ENCODE data around the gene AGTRAP. TPM values are rescaled to one million over a fixed set of nuclear protein-coding genes. Genes with fewer than 3 reads are reported as not detected.

Gene AGTRAP
- total and polyA plus RNA-seq, 2 of the 4 experiments (the other 2 are of a cell fraction), result 21.5 to 57.7 TPM

- Histone ChIP-seq H3K79me1 (ENCODE audit: low read depth in 1 of 2, low read length in 2 of 2) (no peaks in the 10 kb centered on the region), H3K36me3 (ENCODE audit: control insufficient read depth, insufficient read depth, low read length) (peaks cover 27% of the 10 kb centered on the region), H4K5ac (ENCODE audit: low read depth, low read length) (no peak overlapping the region), H3K27ac (ENCODE audit: insufficient read depth, low read length) (no peak overlapping the region), H4K91ac (ENCODE audit: insufficient read depth, low read depth, low read length) (no peak overlapping the region), H3K4me1 (ENCODE audit: control insufficient read depth, insufficient read depth, low read length) (no peaks in the 10 kb centered on the region), H3K23ac (ENCODE audit: low read depth, low read length) (no peak overlapping the region), H3K27me3 (ENCODE audit: control insufficient read depth, insufficient read depth, low read length) (no peaks in the 10 kb centered on the region), H2AFZ (replicated peaks; ENCODE audit: low read length, poor library complexity) (no peak overlapping the region), H3K9me1 (ENCODE audit: insufficient read depth, low read length) (no peaks in the 10 kb centered on the region), H2AK9ac (replicated peaks; ENCODE audit: low read depth, low read length, poor library complexity) (no peak overlapping the region), H3K56ac (ENCODE audit: extremely low read depth, insufficient read depth, low read length) (no peak overlapping the region), H3K14ac (replicated peaks; ENCODE audit: low read depth, low read length) (no peak overlapping the region), H3K4me3 (ENCODE audit: insufficient read depth, low read depth, low read length) (no peak overlapping the region), H3K9ac (ENCODE audit: low read depth, low read length) (no peak overlapping the region), H2BK5ac (ENCODE audit: low read depth, low read length, poor library complexity, severe bottlenecking) (no peak overlapping the region), H2BK120ac (ENCODE audit: low read depth, low read length) (no peak overlapping the region), H2AK5ac (ENCODE audit: low read depth, low read length) (no peak overlapping the region), H2BK15ac (ENCODE audit: low read depth, low read length) (no peak overlapping the region), H2BK20ac (ENCODE audit: low read depth, low read length) (no peak overlapping the region), H3K4ac (ENCODE audit: low read depth, low read length) (no peak overlapping the region), H4K20me1 (ENCODE audit: insufficient read depth, low read length) (no peaks in the 10 kb centered on the region), H4K8ac (ENCODE audit: low read depth in 2 of 2, low read length in 2 of 2) (no peak overlapping the region), H3K18ac (ENCODE audit: low read depth, low read length) (no peak overlapping the region), H3K4me2 (ENCODE audit: low read depth, low read length) (no peak overlapping the region), H3K9me3 (ENCODE audit: control insufficient read depth, insufficient read depth, low read length) (no peaks in the 10 kb centered on the region)
- ChIA-PET POLR2A (ENCODE audit: unreplicated experiment) (no interaction called here), CTCF (no interaction called here)
- TF ChIP-seq FOS (IDR thresholded peaks at IDR 0.05; ENCODE audit: low read depth, low read length) (no peak), MXI1 (IDR thresholded peaks at IDR 0.05; ENCODE audit: borderline replicate concordance, low read depth, low read length) (no peak), RAD21 (IDR thresholded peaks at IDR 0.05; ENCODE audit: low read length) (no peak), RFX5 (IDR thresholded peaks at IDR 0.05; ENCODE audit: low read depth, low read length) (no peak), POLR2A (IDR thresholded peaks at IDR 0.05; ENCODE audit: low read depth, low read length) (no peak), USF2 (IDR thresholded peaks at IDR 0.05; ENCODE audit: low read depth, low read length) (no peak), SMC3 (IDR thresholded peaks at IDR 0.05; ENCODE audit: low read depth, low read length) (no peak), RCOR1 (IDR thresholded peaks at IDR 0.05; ENCODE audit: insufficient replicate concordance, low read length) (no peak)
- ATAC-seq (ENCODE audit: low read depth) (no peak), DNase-seq (no peak)
- dilution Hi-C loops (cut with HindIII; ENCODE audit: low sequenced_read_pairs, unreplicated experiment) (no loop called here), intact Hi-C loops (cut with micrococcal nuclease) (no loop called here), in situ Hi-C loops (cut with MboI; ENCODE audit: low sequenced_read_pairs) (no loop called here)
- BruUV-seq (replicated peaks), result no TSS peak
- 95% methylated on average over 11 of the region's 27 CpGs; no CpG with 5 or more reads in 1 of the 2 experiments for WGBS, 2 experiments (ENCODE audit: extremely low coverage in 2 of 2, insufficient read length in 1 of 2)
Observed at GRCh38 chr1:11748294-11749202, 12.6 kb downstream of the AGTRAP start.

All from IMR-90 (cell line).